ENCODE results near the gene ZNF398. TPM values are rescaled to one million over a fixed set of nuclear protein-coding genes. Genes with fewer than 3 reads are reported as not detected.
"Not testable (repeated sequence)": the region's sequence is repeated elsewhere in the genome, so short reads cannot be mapped to it uniquely, and the experiment has no call there.

ZNF398 gene
- polyA plus RNA-seq, 1 experiment, result 8.0 TPM

DNA sequence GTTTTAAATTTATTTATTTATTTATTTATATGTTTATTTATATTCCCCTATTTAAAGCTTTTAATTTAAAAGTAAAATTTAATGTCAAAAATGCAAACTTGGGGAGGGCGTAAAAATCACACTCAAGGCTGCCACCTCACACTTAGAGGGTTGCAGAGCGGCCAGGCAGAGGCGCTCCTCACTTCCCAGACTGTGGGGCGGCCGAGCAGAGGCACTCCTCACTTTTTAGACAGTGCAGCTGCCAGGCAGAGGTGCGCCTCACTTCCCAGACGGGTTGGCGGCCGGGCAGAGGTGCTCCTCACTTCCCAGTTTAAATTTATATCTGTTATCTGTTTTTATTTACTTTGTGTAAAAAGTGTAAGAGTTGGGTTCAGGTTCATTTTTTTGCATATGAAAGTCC, 11.1 kb upstream of the ZNF398 start:
- Histone ChIP-seq H3K27me3 (ENCODE audit: control insufficient read depth, insufficient read depth, low read length) (no peaks in the 10 kb centered on the region), H3K36me3 (ENCODE audit: control insufficient read depth, insufficient read depth, low read length) (peaks cover 1% of the 10 kb centered on the region; the same call in 1 of the 2 replicates), H3K4me3 (ENCODE audit: low read depth, low read length) (no peak overlapping the region)
- CTCF ChIA-PET, result interaction anchor here (1.8 to 2.4 kb wide), 2 partner anchors 10 to 11 kb away, joined by 18 to 20 read pairs; partner anchors contain the start of genes ZNF398 and ZNF425
- DNase-seq (ENCODE audit: low read depth), result no peak
- POLR2A ChIA-PET, result no interaction called here
- TF ChIP-seq, protein P1, sequence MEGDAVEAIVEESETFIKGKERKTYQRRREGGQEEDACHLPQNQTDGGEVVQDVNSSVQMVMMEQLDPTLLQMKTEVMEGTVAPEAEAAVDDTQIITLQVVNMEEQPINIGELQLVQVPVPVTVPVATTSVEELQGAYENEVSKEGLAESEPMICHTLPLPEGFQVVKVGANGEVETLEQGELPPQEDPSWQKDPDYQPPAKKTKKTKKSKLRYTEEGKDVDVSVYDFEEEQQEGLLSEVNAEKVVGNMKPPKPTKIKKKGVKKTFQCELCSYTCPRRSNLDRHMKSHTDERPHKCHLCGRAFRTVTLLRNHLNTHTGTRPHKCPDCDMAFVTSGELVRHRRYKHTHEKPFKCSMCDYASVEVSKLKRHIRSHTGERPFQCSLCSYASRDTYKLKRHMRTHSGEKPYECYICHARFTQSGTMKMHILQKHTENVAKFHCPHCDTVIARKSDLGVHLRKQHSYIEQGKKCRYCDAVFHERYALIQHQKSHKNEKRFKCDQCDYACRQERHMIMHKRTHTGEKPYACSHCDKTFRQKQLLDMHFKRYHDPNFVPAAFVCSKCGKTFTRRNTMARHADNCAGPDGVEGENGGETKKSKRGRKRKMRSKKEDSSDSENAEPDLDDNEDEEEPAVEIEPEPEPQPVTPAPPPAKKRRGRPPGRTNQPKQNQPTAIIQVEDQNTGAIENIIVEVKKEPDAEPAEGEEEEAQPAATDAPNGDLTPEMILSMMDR (IDR thresholded peaks at IDR 0.05; ENCODE audit: insufficient read depth, low read depth, low read length), result no peak

DNA sequence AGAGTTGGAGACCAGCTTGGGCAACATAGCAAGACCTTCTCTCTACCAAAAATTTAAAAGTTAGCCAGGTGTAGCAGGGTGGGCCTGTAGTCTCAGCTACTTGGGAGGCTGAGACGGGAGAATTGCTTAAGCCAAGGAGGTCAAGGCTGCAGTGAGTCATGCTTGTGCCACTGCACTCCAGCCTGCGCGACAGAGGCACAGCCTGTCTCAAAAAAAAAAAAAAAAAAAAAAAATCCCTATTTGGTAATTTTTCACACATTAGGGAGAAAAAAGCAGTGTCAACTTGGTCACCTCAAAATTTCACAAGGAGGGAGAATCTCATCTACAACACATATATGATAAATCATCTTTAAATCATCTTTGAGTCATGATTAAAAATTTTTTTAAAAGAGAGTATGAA, 6.4 kb upstream of the ZNF398 start:
- Histone ChIP-seq H3K27me3 (ENCODE audit: control insufficient read depth, insufficient read depth, low read length) (no peaks in the 10 kb centered on the region), H3K36me3 (ENCODE audit: control insufficient read depth, insufficient read depth, low read length) (no peaks in the 10 kb centered on the region), H3K4me3 (ENCODE audit: low read depth, low read length) (no peak overlapping the region)
- TF ChIP-seq, protein P1 (IDR thresholded peaks at IDR 0.05; ENCODE audit: insufficient read depth, low read depth, low read length), result no peak
- no peak for DNase-seq (ENCODE audit: low read depth)
- ChIA-PET POLR2A (interaction anchor here (0.7 kb wide), 1 partner anchor 119 kb away, joined by 3 read pairs; no protein-coding TSS in a partner anchor), CTCF (no interaction called here)

DNA sequence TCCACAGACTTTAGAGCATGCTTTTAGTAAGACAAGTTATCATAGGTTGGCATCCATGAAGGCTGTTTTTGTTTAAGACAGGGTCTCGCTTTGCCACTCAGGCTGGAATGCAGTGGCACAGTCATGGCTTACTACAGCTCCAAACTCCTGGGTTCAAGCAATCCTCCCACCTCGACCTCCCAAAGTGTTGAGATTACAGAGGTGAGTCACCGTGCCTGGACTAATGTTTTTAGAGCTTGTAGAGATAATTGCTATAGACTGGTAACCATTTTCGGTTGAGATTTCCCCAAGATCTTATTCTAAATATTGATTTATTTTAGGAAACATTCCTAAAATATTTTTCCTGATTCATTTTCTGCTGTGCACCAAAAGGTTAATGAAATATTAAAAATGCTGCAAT, 5.4 kb upstream of the ZNF398 start:
- POLR2A ChIA-PET, result no interaction called here
- no peak for DNase-seq (ENCODE audit: low read depth)
- TF ChIP-seq, protein P1 (IDR thresholded peaks at IDR 0.05; ENCODE audit: insufficient read depth, low read depth, low read length), result no peak
- CTCF ChIA-PET, result no interaction called here
- H3K4me3 ChIP-seq (ENCODE audit: low read depth, low read length), result no peak overlapping the region
- no peaks in the 10 kb centered on the region for H3K27me3 ChIP-seq (ENCODE audit: control insufficient read depth, insufficient read depth, low read length)
- H3K36me3 ChIP-seq (ENCODE audit: control insufficient read depth, insufficient read depth, low read length), result no peaks in the 10 kb centered on the region

DNA sequence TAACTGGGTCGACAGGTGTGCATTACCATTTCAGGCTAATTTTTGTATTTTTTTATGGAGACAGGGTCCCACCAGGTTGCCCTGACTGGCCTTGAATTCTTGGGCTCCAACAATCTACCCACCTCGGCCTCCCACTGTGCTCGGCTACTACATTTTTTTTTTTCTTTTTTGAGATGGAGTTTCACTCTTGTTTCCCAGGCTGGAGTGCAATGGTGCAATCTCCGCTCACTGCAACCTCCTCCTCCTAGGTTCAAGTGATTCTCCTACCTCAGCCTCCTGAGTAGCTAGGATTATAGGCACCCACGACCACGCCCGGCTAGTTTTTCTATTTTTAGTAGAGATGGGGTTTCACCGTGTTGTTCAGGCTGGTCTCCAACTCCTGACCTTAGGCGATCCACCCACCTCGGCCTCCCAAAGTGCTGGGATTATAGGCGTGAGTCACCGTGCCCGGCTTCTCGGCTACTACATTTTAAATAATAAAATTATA, 2.8 kb upstream of the ZNF398 start:
- CTCF ChIA-PET; H3K36me3 ChIP-seq (ENCODE audit: control insufficient read depth, insufficient read depth, low read length); POLR2A ChIA-PET; DNase-seq (ENCODE audit: low read depth); H3K27me3 ChIP-seq (ENCODE audit: control insufficient read depth, insufficient read depth, low read length); H3K4me3 ChIP-seq (ENCODE audit: low read depth, low read length): not testable (repeated sequence)

DNA sequence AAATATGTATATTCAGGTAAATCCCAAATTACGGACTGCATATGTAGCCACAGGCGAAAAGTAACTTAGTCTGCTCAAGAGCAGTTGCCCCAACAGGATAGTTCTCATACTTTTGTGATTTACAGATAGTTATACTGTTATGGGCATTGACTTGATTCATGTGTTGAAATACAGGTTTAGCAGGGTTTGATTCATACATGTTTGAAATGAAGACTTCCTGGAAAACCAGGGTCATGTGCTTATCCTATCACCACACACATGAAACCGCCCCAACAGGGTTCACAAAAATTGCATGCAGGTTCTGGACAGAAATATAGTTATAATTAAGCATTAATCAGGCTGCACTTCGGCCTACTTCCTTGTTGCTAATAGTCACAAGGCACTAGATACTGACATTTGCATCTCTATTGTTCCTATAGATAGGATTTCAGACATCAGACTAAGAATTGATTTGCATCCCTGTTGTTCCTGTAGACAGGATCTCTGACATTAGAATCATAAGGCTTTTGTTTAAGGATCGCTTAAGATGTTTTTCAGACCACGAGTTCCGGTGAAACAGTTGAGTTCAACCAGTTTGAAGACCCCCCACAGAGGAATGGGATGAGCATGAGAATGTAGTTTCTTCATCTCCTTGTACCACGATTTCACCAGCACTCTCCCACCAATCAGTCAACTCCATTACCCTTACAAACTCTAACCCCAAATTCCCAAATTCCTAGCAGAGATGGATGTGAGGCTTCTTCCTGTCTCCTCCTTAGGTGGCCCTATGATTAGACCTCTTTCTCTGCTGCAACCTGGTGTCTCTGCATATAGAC, 2.0 kb upstream of the ZNF398 start:
- CTCF ChIA-PET, result no interaction called here
- no peaks in the 10 kb centered on the region for H3K36me3 ChIP-seq (ENCODE audit: control insufficient read depth, insufficient read depth, low read length)
- POLR2A ChIA-PET, result no interaction called here
- H3K4me3 ChIP-seq (ENCODE audit: low read depth, low read length), result no peak overlapping the region
- no peaks in the 10 kb centered on the region for H3K27me3 ChIP-seq (ENCODE audit: control insufficient read depth, insufficient read depth, low read length)
- TF ChIP-seq, protein P1 (IDR thresholded peaks at IDR 0.05; ENCODE audit: insufficient read depth, low read depth, low read length), result no peak
- no peak for DNase-seq (ENCODE audit: low read depth)

All from BJ (cell line).